HCT116 (cell line): Measurements from ENCODE around the gene ST6GALNAC2. TPM values are rescaled to one million over a fixed set of nuclear protein-coding genes. Genes with fewer than 3 reads are reported as not detected.

Experiments
- ATAC-seq: fragments of 200-7000 bp; cut with Tn5 transposase; 2 replicates; pipeline ENCODE4 v1.9.1; 2020; ENCODE audit warnings: mild to moderate bottlenecking, moderate library complexity
- BruUV-seq: library from RNA; stranded (reverse); fragments of 400-500 nt; replicated peaks from 2 replicates; lab custom pipeline; 2021; lab: Mats Ljungman, UMichigan
- CTCF ChIA-PET: fragments of 300-600 bp; sonication (Branson Sonifier 250); formaldehyde crosslinking; loops from one replicate; lab custom pipeline; 2021; ENCODE audit warnings: antibody characterized with exemption; lab: Charles Lee
- POLR2A ChIA-PET: fragments of 300-600, 350-600 bp; sonication (Branson Sonifier 250); formaldehyde crosslinking; loops from one replicate; lab custom pipeline; 2021; ENCODE audit warnings: antibody characterized with exemption; lab: Charles Lee
- RAD21 ChIA-PET, 2 experiments: fragments of 300-600 bp; sonication (Branson Sonifier 250); formaldehyde crosslinking; loops; one replicate each; lab custom pipeline; 2023; ENCODE audit warnings: low total read pairs in 2 of 2; ENCODE audit not compliant: uncharacterized antibody in 2 of 2, unreplicated experiment in 2 of 2, low non-redundant PET in 1 of 2; lab: Charles Lee
- DNase-seq: peaks from one replicate; pipeline ENCODE4 v3.0.0-alpha.2; 2010; ENCODE audit warnings: low read depth, low spot score
- H2AFZ ChIP-seq: fragments of 200-600 bp; shearing (Covaris generic), sonication (generic); 2 replicates; pipeline ENCODE4 v1.6.1; 2017; ENCODE audit warnings: low read depth, mixed run types, mixed read lengths, antibody characterized with exemption, low read length; ENCODE audit not compliant: poor library complexity, severe bottlenecking
- H3K27ac ChIP-seq: 2 replicates; pipeline ENCODE4 v1.5.1; 2012; ENCODE audit warnings: low read depth, low read length
- H3K27me3 ChIP-seq: fragments of 200-600 bp; sonication (generic); 2 replicates; pipeline ENCODE4 v1.6.1; 2016; ENCODE audit warnings: mixed run types, low read length, mixed read lengths; ENCODE audit not compliant: insufficient read depth
- H3K36me3 ChIP-seq, 2 experiments: fragments of 200-500 bp in 1 of 2; fragments of 200-600 bp in 1 of 2; sonication (Bioruptor generic) in 1 of 2; sonication (generic) in 1 of 2; 2 replicates each; pipeline versions ENCODE4 v1.5.1 to v1.6.1; 2014 to 2016; ENCODE audit warnings: low read length in 2 of 2, inconsistent platforms in 1 of 2, mixed read lengths in 1 of 2, mixed run types in 1 of 2; ENCODE audit not compliant: insufficient read depth in 2 of 2, control insufficient read depth in 1 of 2
- H3K4me1 ChIP-seq, 2 experiments: fragments of 200-600 bp in 1 of 2; sonication (generic) in 1 of 2; 2 replicates each; pipeline versions ENCODE4 v1.5.1 to v1.6.1; 2012 to 2017; ENCODE audit warnings: low read length in 2 of 2, inconsistent platforms in 1 of 2, mild to moderate bottlenecking in 1 of 2, mixed read lengths in 1 of 2, mixed run types in 1 of 2, moderate library complexity in 1 of 2; ENCODE audit not compliant: insufficient read depth in 2 of 2, control insufficient read depth in 1 of 2
- H3K4me2 ChIP-seq: fragments of 200-600 bp; sonication (generic); 2 replicates; pipeline ENCODE4 v1.6.1; 2017; ENCODE audit warnings: mixed run types, low read length, mixed read lengths
- H3K4me3 ChIP-seq, 2 experiments: fragments of 200-600 bp in 1 of 2; sonication (generic) in 1 of 2; replicated peaks in 1 of 2; 2 replicates each; pipeline ENCODE4 v1.5.1; 2011 to 2016; ENCODE audit warnings: low read length in 2 of 2, control low read depth in 1 of 2, low read depth in 1 of 2, mild to moderate bottlenecking in 1 of 2, mixed read lengths in 1 of 2, mixed run types in 1 of 2
- H3K79me2 ChIP-seq: fragments of 200-600 bp; sonication (generic); 2 replicates; pipeline ENCODE4 v1.6.1; 2017; ENCODE audit warnings: mild to moderate bottlenecking, mixed run types, low read length, moderate library complexity, mixed read lengths; ENCODE audit not compliant: insufficient read depth
- H3K9ac ChIP-seq: fragments of 200-600 bp; sonication (generic); 2 replicates; pipeline ENCODE4 v1.6.1; 2016; ENCODE audit warnings: low read length, mixed read lengths
- H3K9me2 ChIP-seq: fragments of 200-600 bp; sonication (generic), shearing (Covaris generic); 2 replicates; pipeline ENCODE4 v1.6.1; 2017; ENCODE audit warnings: mixed run types, mild to moderate bottlenecking, moderate library complexity; ENCODE audit not compliant: insufficient read depth
- H3K9me3 ChIP-seq, 2 experiments: fragments of 200-500 bp in 1 of 2; fragments of 200-600 bp in 1 of 2; sonication (Bioruptor generic) in 1 of 2; sonication (generic) in 1 of 2; 2 replicates each; pipeline ENCODE4 v1.6.1; 2014 to 2017; ENCODE audit warnings: low read length in 2 of 2, mixed read lengths in 2 of 2, inconsistent platforms in 1 of 2, low read depth in 1 of 2, mild to moderate bottlenecking in 1 of 2, mixed run types in 1 of 2, moderate library complexity in 1 of 2; ENCODE audit not compliant: control insufficient read depth in 1 of 2, insufficient read depth in 1 of 2
- H4K20me1 ChIP-seq: fragments of 200-600 bp; sonication (generic), shearing (Covaris generic); 2 replicates; pipeline ENCODE4 v1.6.1; 2017; ENCODE audit warnings: mixed run types, mild to moderate bottlenecking, moderate library complexity; ENCODE audit not compliant: insufficient read depth
- POLR2A ChIP-seq: IDR thresholded peaks from 2 replicates; pipeline ENCODE4 v1.7.0; 2011; ENCODE audit warnings: borderline replicate concordance; ENCODE audit not compliant: insufficient read depth, insufficient read length; ENCODE audit errors: extremely low read depth
- RAD21 ChIP-seq: IDR thresholded peaks from 2 replicates; pipeline ENCODE4 v1.6.1; 2012; ENCODE audit warnings: low read depth, mild to moderate bottlenecking
- ZFX ChIP-seq: fragments of 450-650 bp; IDR thresholded peaks from 2 replicates; pipeline ENCODE4 v1.6.1; 2017
- intact Hi-C: fragments of 100-400 bp; cut with micrococcal nuclease; formaldehyde crosslinking; loops from 2 replicates; pipeline ENCODE4 v1.10.0; 2022
- total RNA-seq: library from RNA; stranded (reverse); gene quantifications from one replicate; pipeline ENCODE4 v1.2.1, GENCODE V29; 2021; ENCODE audit not compliant: unreplicated experiment
- TF ChIP-seq, protein P1 (sequence below), 3 experiments: fragments of 200-600 bp in 1 of 3; sonication (generic) in 1 of 3; IDR thresholded peaks in 2 of 3; conservative IDR thresholded peaks in 1 of 3; 2 replicates each; pipeline ENCODE4 v1.5.1; 2012 to 2017; ENCODE audit warnings: low read depth in 2 of 3, low read length in 2 of 3, antibody characterized with exemption in 1 of 3, borderline replicate concordance in 1 of 3, control low read depth in 1 of 3, mild to moderate bottlenecking in 1 of 3, mixed read lengths in 1 of 3, mixed run types in 1 of 3, moderate library complexity in 1 of 3; ENCODE audit not compliant: insufficient read depth in 1 of 3
- TF ChIP-seq, protein P2 (sequence below): IDR thresholded peaks from 2 replicates; pipeline ENCODE4 v1.6.1; 2012

The ST6GALNAC2 gene
- total RNA-seq, 1 experiment from 2014 or later = 14.7 TPM

DNA sequence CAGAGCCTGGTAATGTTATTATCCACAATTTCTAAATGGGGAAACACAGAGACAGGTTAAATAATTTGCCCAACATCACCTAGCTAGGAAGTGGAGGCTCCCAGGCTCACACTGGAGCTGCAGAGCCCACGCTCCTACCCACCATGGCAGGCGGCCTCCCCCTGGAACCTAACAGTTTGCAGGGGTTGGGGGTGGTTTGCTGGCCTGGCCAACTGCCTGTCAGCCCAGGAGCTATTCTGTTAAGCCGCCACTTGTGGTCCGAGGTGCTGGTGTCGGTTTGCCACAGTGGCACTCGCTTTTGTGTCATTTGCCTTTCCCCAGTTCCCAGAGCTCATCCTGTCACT, 42.2 kb downstream of the ST6GALNAC2 start:
- H3K79me2 ChIP-seq = no peaks in the 10 kb centered on the region
- no peak overlapping the region for H3K4me2 ChIP-seq
- no peaks in the 10 kb centered on the region for H3K27me3 ChIP-seq
- H4K20me1 ChIP-seq = no peaks in the 10 kb centered on the region
- BruUV-seq = no TSS peak
- no peaks in the 10 kb centered on the region for H3K9me2 ChIP-seq
- H3K27ac ChIP-seq = no peak overlapping the region
- H3K9ac ChIP-seq = no peak overlapping the region
- RAD21 ChIA-PET = no interaction called here
- ATAC-seq = no peak
- intact Hi-C loops = no loop called here
- CTCF ChIA-PET = interaction anchor here (1.1 to 1.4 kb wide), 4 partner anchors 14 to 178 kb away, joined by 3 to 5 read pairs (median 3); no protein-coding TSS in a partner anchor
- peaks cover 8 to 29% of the 10 kb centered on the region in 2 experiments for H3K4me1 ChIP-seq
- no peak overlapping the region for H3K4me3 ChIP-seq
- TF ChIP-seq, protein P1, sequence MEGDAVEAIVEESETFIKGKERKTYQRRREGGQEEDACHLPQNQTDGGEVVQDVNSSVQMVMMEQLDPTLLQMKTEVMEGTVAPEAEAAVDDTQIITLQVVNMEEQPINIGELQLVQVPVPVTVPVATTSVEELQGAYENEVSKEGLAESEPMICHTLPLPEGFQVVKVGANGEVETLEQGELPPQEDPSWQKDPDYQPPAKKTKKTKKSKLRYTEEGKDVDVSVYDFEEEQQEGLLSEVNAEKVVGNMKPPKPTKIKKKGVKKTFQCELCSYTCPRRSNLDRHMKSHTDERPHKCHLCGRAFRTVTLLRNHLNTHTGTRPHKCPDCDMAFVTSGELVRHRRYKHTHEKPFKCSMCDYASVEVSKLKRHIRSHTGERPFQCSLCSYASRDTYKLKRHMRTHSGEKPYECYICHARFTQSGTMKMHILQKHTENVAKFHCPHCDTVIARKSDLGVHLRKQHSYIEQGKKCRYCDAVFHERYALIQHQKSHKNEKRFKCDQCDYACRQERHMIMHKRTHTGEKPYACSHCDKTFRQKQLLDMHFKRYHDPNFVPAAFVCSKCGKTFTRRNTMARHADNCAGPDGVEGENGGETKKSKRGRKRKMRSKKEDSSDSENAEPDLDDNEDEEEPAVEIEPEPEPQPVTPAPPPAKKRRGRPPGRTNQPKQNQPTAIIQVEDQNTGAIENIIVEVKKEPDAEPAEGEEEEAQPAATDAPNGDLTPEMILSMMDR (IDR thresholded peaks at IDR 0.05 in 2 of 3, conservative IDR thresholded peaks at IDR 0.05 in 1 of 3; ENCODE audit: borderline replicate concordance in 1 of 3, insufficient read depth in 1 of 3, low read depth in 2 of 3, low read length in 2 of 3) = no peak
- TF ChIP-seq ZFX (no peak), RAD21 (no peak)
- no peaks in the 10 kb centered on the region for H3K9me3 ChIP-seq
- POLR2A ChIA-PET = interaction anchor here (0.9 to 1.0 kb wide), 2 partner anchors 14 to 44 kb away, joined by 3 to 4 read pairs; no protein-coding TSS in a partner anchor
- no peaks in the 10 kb centered on the region for H3K36me3 ChIP-seq
- DNase-seq = no peak
- no peak overlapping the region for H2AFZ ChIP-seq

DNA sequence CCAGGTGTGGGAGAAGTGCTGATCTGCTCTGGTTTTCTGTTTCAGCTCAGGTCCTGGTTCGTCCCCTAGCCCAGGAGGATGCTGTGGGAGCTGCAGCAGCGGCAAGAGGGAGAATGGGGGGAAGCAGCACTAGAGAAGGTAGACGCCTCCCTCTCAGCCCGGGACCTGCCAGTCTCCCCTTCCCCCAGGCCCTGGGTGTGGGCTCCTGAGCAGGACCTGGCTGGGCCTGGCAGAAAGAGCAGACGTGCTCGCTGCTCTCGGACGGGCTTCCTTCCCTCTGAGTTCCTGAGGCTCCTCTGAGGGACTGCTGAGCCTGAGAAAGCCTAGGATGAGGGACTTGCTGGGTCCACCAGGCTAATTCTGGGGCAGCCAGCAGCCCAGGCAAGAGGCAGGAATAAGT, 42.7 kb downstream of the ST6GALNAC2 start:
- Histone ChIP-seq H3K4me3 (no peak overlapping the region), H3K9me3 (no peaks in the 10 kb centered on the region), H3K79me2 (no peaks in the 10 kb centered on the region), H3K27ac (no peak overlapping the region), H4K20me1 (no peaks in the 10 kb centered on the region), H3K9ac (no peak overlapping the region), H3K9me2 (no peaks in the 10 kb centered on the region), H3K4me2 (no peak overlapping the region), H2AFZ (no peak overlapping the region), H3K4me1 (peaks cover 8 to 29% of the 10 kb centered on the region in 2 experiments), H3K27me3 (no peaks in the 10 kb centered on the region), H3K36me3 (no peaks in the 10 kb centered on the region)
- no peak for ATAC-seq
- intact Hi-C loops = no loop called here
- no peak for TF ChIP-seq POLR2A
- TF ChIP-seq, protein P2, sequence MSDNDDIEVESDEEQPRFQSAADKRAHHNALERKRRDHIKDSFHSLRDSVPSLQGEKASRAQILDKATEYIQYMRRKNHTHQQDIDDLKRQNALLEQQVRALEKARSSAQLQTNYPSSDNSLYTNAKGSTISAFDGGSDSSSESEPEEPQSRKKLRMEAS = no peak
- POLR2A ChIA-PET = interaction anchor here (0.9 to 1.0 kb wide), 2 partner anchors 14 to 44 kb away, joined by 3 to 4 read pairs; no protein-coding TSS in a partner anchor
- no TSS peak for BruUV-seq
- DNase-seq = no peak
- CTCF ChIA-PET = interaction anchor here (1.1 to 1.4 kb wide), 4 partner anchors 14 to 177 kb away, joined by 3 to 5 read pairs (median 3); no protein-coding TSS in a partner anchor
- RAD21 ChIA-PET = no interaction called here
